Testis (tissue), 2 donors: Measurements from ENCODE around the gene MLYCD.

Source experiments
- CTCF ChIP-seq, 3 experiments: fragments of 450-650 bp in 2 of 3; fragments of 200-600 bp in 1 of 3; sonication (generic) in 1 of 3; IDR thresholded peaks; one replicate each; pipeline ENCODE4 v1.5.1; 2016 to 2019; ENCODE audit warnings: antibody characterized with exemption in 3 of 3, mild to moderate bottlenecking in 2 of 3, moderate library complexity in 1 of 3
- POLR2A ChIP-seq: fragments of 450-650 bp; IDR thresholded peaks from one replicate; pipeline ENCODE4 v1.6.1; 2017; ENCODE audit warnings: antibody characterized with exemption, mild to moderate bottlenecking, moderate library complexity

- no peak for TF ChIP-seq CTCF (IDR thresholded peaks at IDR 0.05)
- no peak for TF ChIP-seq POLR2A
Measured at GRCh38 chr16:83901101-83901500, 2.2 kb downstream of the MLYCD start.
